Neuron (in vitro differentiated cells): Measurements from ENCODE around the gene ITGA1.
A peak's percentile ranks its signal among the peaks of the same experiment; 100 is the strongest.
"Not testable (repeated sequence)": the region's sequence is repeated elsewhere in the genome, so short reads cannot be mapped to it uniquely, and the experiment has no call there.

Experiments used
- H2AFZ ChIP-seq: one replicate; pipeline ENCODE4 v1.6.1; 2013; ENCODE audit warnings: low read depth, mild to moderate bottlenecking, inconsistent platforms, low read length, moderate library complexity
- H3K27me3 ChIP-seq: one replicate; pipeline ENCODE4 v1.6.1; 2013; ENCODE audit warnings: low read length; ENCODE audit not compliant: insufficient read depth
- H3K36me3 ChIP-seq: one replicate; pipeline ENCODE4 v1.6.1; 2013; ENCODE audit warnings: low read length; ENCODE audit not compliant: insufficient read depth
- H3K4me1 ChIP-seq: one replicate; pipeline ENCODE4 v1.6.1; 2013; ENCODE audit warnings: low read length; ENCODE audit not compliant: insufficient read depth
- H3K4me3 ChIP-seq: 2 replicates; pipeline ENCODE4 v1.5.1; 2013; ENCODE audit warnings: mild to moderate bottlenecking, low read length, moderate library complexity
- H3K9me3 ChIP-seq: one replicate; pipeline ENCODE4 v1.6.1; 2013; ENCODE audit warnings: low read length

ITGA1 gene

DNA sequence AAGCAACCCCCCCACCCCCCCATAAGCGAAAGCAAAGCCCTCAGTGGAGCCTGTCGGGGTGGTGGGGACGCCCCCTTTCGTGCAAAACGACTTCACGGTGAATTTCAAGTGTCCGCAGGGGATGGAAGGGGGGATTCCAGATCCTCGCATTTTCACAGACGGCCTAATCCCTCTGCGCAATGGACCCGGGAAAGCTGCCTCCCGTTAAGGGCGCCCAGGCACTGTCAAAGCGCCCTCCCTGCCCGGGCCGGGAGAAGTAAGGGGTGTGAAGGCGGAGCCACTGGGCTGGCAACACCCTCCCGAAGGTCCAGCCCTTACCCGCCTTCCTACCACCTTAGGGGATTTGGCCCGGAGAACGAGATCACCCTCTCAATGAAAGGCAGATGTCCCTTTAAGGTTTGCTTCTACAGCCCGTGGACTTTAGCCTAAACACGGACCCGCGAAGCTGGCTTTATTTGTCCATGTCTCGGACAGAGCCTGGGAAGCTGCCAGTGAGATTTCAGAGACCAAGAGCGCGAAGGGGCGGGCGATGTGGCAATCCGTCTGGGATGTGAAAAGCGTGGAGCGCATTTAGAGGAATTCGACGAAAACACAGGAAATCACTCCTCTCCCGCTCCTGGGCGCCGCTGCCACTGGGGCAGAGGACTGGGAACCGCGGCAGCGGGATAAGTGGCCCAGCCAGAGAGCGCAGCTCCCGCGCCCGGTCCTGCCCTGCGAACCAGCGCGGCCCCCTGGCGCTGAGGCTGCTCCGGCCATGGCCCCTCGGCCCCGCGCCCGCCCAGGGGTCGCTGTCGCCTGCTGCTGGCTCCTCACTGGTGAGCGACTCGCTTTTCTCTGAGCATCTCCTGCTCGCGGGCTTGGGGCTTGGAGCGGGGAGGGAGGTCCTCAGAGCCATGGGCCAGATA lies at the start of gene ITGA1, which contains the start of gene PELO:
Gene ITGA1, plus strand, starts transcription at position 317 of the 905 bp plus-strand sequence. Its CDS starts 438 bp downstream, at position 755.
Gene PELO, plus strand, starts transcription at position 317 of the 905 bp plus-strand sequence. CDS start 12,479 bp downstream, outside the sequence.
- Histone ChIP-seq H3K27me3 (peaks cover 15% of the 10 kb centered on the region), H3K4me3 (peak within 1 kb of the TSS; percentile 36), H3K36me3 (no peaks in the 10 kb centered on the region), H3K4me1 (peaks cover 5% of the 10 kb centered on the region), H3K9me3 (no peaks in the 10 kb centered on the region), H2AFZ (peak within 1 kb of the TSS; percentile 58)

DNA sequence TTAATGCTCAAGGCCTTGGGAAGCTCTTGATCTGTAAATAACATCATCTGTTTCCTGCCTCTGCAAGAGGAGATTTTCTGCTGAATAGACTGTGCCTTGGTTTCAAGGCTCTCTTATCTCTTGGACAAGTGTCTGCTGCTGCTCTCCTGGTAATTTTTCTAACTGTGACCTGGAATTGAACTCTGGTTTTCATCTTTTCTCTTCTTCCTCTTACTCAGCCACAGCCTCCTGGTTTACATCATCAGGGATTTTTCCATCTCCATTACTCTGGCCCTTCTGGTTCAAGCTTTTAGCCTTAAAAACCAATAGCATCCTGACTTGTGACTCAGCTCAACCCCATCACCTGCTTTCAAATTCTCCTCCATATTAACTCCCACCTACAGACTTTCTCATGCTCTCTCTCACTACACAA lies 49.6 kb upstream of the ITGA1 start:
- H3K27me3 ChIP-seq: no peaks in the 10 kb centered on the region
- no peak overlapping the region for H2AFZ ChIP-seq

GRCh38 chr5:52740007-52740406 lies 47.7 kb upstream of the ITGA1 start:
- no peaks in the 10 kb centered on the region for H3K9me3 ChIP-seq
- H3K4me1 ChIP-seq: no peaks in the 10 kb centered on the region
- no peak overlapping the region for H3K4me3 ChIP-seq
- H3K27me3 ChIP-seq: no peaks in the 10 kb centered on the region
- no peak overlapping the region for H2AFZ ChIP-seq
- H3K36me3 ChIP-seq: no peaks in the 10 kb centered on the region

More for the DNA sequence above, 49.6 kb upstream of the ITGA1 start:
- Histone ChIP-seq H3K4me3 (no peak overlapping the region), H3K9me3 (no peaks in the 10 kb centered on the region), H3K4me1 (no peaks in the 10 kb centered on the region), H3K36me3 (no peaks in the 10 kb centered on the region)

GRCh38 chr5:52743012-52743411 lies 44.7 kb upstream of the ITGA1 start:
- no peaks in the 10 kb centered on the region for H3K4me1 ChIP-seq
- no peak overlapping the region for H3K4me3 ChIP-seq
- H3K9me3 ChIP-seq: no peaks in the 10 kb centered on the region
- H3K27me3 ChIP-seq: no peaks in the 10 kb centered on the region
- no peak overlapping the region for H2AFZ ChIP-seq
- no peaks in the 10 kb centered on the region for H3K36me3 ChIP-seq

DNA sequence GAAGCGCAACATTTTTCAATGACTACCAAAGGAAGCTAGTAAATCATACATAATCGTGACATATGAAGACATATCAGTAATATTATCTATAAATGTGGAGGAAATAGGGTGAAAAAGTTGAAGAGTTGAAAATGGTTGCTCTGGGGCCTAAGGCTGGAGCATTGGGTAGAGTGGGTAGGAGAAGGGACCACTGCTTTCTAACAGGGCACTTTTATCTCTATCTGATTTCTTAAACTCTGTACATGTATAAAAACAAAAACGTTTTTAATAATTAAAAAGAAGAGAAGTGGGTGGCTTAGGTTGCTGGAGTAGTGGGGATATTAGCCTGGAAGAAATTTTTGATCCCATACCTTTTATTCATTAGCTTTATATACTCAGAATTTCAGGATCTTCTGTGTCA lies 44.2 kb upstream of the ITGA1 start:
- Histone ChIP-seq H3K4me3 (no peak overlapping the region), H3K9me3 (no peaks in the 10 kb centered on the region), H3K36me3 (no peaks in the 10 kb centered on the region), H3K27me3 (no peaks in the 10 kb centered on the region), H2AFZ (no peak overlapping the region), H3K4me1 (no peaks in the 10 kb centered on the region)

DNA sequence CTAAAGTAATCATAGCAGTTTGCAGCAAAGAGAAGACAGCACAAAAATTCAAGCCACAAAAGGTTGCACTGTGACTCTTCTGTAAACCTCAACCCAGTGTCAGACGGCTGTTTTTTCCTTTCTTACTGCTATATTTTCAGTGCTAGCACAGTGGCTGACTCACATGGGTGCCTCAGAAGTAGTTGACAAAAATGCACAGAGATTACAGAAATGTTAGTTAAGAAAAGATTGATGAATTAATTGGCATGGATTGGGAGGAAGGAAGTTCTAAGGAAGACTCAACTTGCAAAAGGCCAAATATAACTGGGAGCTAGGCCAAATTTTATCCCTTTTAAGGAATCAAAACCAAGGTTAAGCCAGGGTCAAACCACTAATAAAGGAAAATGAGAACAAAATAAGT lies 43.7 kb upstream of the ITGA1 start:
- Histone ChIP-seq H3K27me3 (no peaks in the 10 kb centered on the region), H3K4me1 (no peaks in the 10 kb centered on the region), H3K4me3 (no peak overlapping the region), H2AFZ (no peak overlapping the region), H3K36me3 (no peaks in the 10 kb centered on the region), H3K9me3 (no peaks in the 10 kb centered on the region)

DNA sequence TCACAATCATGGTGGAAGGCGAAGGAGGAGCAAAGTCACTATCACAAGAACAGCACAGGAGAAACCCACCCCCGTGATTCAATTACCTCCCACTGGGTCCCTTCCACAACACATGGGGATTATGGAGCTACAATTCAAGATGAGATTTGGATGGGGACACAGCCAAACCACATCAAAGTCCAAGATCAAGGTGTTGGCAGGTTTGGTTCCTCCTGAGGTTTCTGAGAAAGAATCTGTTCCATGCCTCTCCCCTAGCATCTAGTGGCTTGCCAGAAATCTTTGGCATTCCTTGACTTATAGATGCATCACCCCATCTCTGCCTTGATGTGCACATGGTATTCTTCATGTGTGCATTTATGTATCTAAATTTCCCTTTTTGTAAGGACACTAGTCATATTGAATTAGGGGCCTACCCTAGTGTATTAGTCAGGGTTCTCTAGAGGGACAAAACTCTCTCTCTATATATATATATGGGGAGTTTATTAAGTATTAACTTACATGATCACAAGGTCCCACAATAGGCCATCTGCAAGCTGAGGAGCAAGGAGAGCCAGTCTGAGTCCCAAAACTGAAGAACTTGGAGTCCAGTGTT lies 42.8 kb upstream of the ITGA1 start:
- not testable (repeated sequence) for H3K4me3 ChIP-seq, H2AFZ ChIP-seq, H3K27me3 ChIP-seq, H3K36me3 ChIP-seq, H3K9me3 ChIP-seq, H3K4me1 ChIP-seq

DNA sequence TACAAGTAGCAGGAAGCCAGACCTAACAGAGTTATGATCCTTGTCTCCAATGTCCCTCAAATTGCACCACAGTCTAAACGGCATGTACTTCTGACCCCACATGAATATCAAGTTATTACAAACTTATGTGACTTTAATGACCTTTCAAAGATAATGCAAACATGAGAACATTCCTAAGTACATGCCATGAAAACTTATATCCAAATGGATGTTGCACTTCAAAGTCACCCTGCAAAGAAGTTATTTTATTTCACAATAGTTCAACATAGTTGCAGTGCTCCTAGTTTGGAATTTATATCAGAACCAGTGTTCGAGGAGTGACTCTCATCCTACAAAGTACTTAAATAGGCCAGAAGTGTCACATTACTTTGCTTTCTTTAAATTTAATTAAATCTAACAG lies 41.2 kb upstream of the ITGA1 start:
- H3K4me3 ChIP-seq: no peak overlapping the region
- no peaks in the 10 kb centered on the region for H3K4me1 ChIP-seq
- no peaks in the 10 kb centered on the region for H3K36me3 ChIP-seq
- H3K27me3 ChIP-seq: no peaks in the 10 kb centered on the region
- H3K9me3 ChIP-seq: no peaks in the 10 kb centered on the region
- no peak overlapping the region for H2AFZ ChIP-seq

GRCh38 chr5:52748590-52748989 lies 39.1 kb upstream of the ITGA1 start:
- Histone ChIP-seq H3K4me1 (no peaks in the 10 kb centered on the region), H3K27me3 (no peaks in the 10 kb centered on the region), H2AFZ (no peak overlapping the region), H3K4me3 (no peak overlapping the region), H3K36me3 (no peaks in the 10 kb centered on the region), H3K9me3 (no peaks in the 10 kb centered on the region)

DNA sequence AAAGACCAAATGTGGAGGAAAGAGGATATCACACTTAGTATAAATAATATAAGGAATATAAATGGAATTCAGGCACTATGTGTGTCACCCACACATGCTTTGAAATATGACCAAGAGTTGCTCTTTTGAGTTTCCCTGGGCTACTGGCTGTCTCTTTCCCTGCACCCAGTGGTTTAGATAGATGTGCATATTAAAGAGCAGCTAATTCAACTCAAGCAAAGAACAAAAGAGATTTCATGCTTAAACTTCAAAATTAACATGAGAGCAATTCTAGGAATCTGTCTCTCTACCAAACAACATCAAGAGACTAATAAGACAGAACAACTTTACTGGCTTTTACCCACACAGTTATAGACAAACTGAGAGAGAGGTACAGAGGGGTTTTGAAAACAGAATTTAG lies 38.0 kb upstream of the ITGA1 start:
- Histone ChIP-seq H3K4me3 (no peak overlapping the region), H3K4me1 (no peaks in the 10 kb centered on the region), H3K36me3 (no peaks in the 10 kb centered on the region), H3K9me3 (no peaks in the 10 kb centered on the region), H2AFZ (no peak overlapping the region), H3K27me3 (no peaks in the 10 kb centered on the region)

- Histone ChIP-seq H3K4me1 (no peaks in the 10 kb centered on the region), H2AFZ (no peak overlapping the region), H3K27me3 (no peaks in the 10 kb centered on the region), H3K4me3 (no peak overlapping the region), H3K9me3 (no peaks in the 10 kb centered on the region), H3K36me3 (no peaks in the 10 kb centered on the region)
Measured at GRCh38 chr5:52751137-52751536, 36.6 kb upstream of the ITGA1 start.

- no peak overlapping the region for H3K4me3 ChIP-seq
- no peaks in the 10 kb centered on the region for H3K9me3 ChIP-seq
- H3K36me3 ChIP-seq: no peaks in the 10 kb centered on the region
- H3K27me3 ChIP-seq: no peaks in the 10 kb centered on the region
- no peak overlapping the region for H2AFZ ChIP-seq
- H3K4me1 ChIP-seq: no peaks in the 10 kb centered on the region
Measured at GRCh38 chr5:52754051-52754450, 33.7 kb upstream of the ITGA1 start.

GRCh38 chr5:52757527-52757926 lies 30.2 kb upstream of the ITGA1 start:
- H3K27me3 ChIP-seq: no peaks in the 10 kb centered on the region
- no peak overlapping the region for H3K4me3 ChIP-seq
- H3K36me3 ChIP-seq: no peaks in the 10 kb centered on the region
- no peaks in the 10 kb centered on the region for H3K4me1 ChIP-seq
- H3K9me3 ChIP-seq: no peaks in the 10 kb centered on the region
- H2AFZ ChIP-seq: no peak overlapping the region
